Measurements from ENCODE around the gene BMPER.

GRCh38 chr7:33965183-33965744 is 59.9 kb downstream of the BMPER start:
- no peak for TF ChIP-seq GATA3 (IDR thresholded peaks at IDR 0.05; ENCODE audit: low read depth, low read length)
- TF ChIP-seq GATA2 (IDR thresholded peaks at IDR 0.05; ENCODE audit: low read depth, low read length) = no peak

Measured in SH-SY5Y (cell line).